Neutrophil (primary cell): Measurements from ENCODE around the gene ZNF577.

Experiments
- H3K27ac ChIP-seq: fragments of 200-600 bp; sonication (generic); 2 replicates; pipeline ENCODE4 v1.5.1; 2016; ENCODE audit warnings: mild to moderate bottlenecking, moderate library complexity
- H3K27me3 ChIP-seq: fragments of 200-600 bp; sonication (generic); 2 replicates; pipeline ENCODE4 v1.6.0; 2016; ENCODE audit warnings: mild to moderate bottlenecking
- H3K36me3 ChIP-seq: fragments of 200-600 bp; sonication (generic); 2 replicates; pipeline ENCODE4 v1.5.1; 2017
- H3K4me1 ChIP-seq, 2 experiments: fragments of 200-600 bp in 1 of 2; sonication (generic) in 1 of 2; 1 replicate in 1 of 2; 2 replicates in 1 of 2; pipeline versions ENCODE4 v1.5.1 to v1.6.1; 2013 to 2016; ENCODE audit warnings: low read depth in 1 of 2, low read length in 1 of 2, mild to moderate bottlenecking in 1 of 2, moderate library complexity in 1 of 2; ENCODE audit not compliant: control insufficient read depth in 1 of 2, insufficient read depth in 1 of 2
- H3K4me3 ChIP-seq, 2 experiments: fragments of 200-600 bp in 1 of 2; sonication (generic) in 1 of 2; 1 replicate in 1 of 2; 2 replicates in 1 of 2; pipeline ENCODE4 v1.5.1; 2013 to 2016; ENCODE audit warnings: low read depth in 1 of 2, low read length in 1 of 2, mild to moderate bottlenecking in 1 of 2, moderate library complexity in 1 of 2
- H3K9me3 ChIP-seq: fragments of 200-600 bp; sonication (generic); 2 replicates; pipeline ENCODE4 v1.5.1; 2016
- TF ChIP-seq, protein P1 (sequence below): fragments of 200-600 bp; sonication (generic); IDR thresholded peaks from 2 replicates; pipeline ENCODE4 v1.5.1; 2016; ENCODE audit warnings: antibody characterized with exemption

Gene ZNF577

DNA sequence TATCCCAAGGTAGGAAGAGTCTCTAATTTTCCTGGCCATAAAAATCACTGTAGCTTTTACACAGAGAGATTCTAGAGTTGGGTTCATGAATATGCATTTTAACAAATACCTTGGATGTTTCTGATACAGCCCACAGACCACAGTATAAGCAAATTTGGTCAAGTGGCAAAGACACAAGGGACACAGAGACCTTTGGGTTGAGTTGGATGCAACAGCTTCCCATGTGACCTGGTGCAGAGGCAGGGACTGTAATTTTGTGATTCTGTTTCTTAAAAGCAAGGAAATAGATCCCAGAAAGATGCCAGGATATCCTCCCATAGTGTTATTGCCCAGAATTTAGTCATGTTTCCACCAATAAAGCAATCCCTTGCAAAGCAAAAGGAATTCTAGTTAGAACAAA lies 65.8 kb downstream of the ZNF577 start:
- H3K4me1 ChIP-seq: peaks cover 0 to 3% of the 10 kb centered on the region in 2 experiments
- no peak overlapping the region for H3K27ac ChIP-seq
- no peak overlapping the region for H3K4me3 ChIP-seq
- TF ChIP-seq, protein P1, sequence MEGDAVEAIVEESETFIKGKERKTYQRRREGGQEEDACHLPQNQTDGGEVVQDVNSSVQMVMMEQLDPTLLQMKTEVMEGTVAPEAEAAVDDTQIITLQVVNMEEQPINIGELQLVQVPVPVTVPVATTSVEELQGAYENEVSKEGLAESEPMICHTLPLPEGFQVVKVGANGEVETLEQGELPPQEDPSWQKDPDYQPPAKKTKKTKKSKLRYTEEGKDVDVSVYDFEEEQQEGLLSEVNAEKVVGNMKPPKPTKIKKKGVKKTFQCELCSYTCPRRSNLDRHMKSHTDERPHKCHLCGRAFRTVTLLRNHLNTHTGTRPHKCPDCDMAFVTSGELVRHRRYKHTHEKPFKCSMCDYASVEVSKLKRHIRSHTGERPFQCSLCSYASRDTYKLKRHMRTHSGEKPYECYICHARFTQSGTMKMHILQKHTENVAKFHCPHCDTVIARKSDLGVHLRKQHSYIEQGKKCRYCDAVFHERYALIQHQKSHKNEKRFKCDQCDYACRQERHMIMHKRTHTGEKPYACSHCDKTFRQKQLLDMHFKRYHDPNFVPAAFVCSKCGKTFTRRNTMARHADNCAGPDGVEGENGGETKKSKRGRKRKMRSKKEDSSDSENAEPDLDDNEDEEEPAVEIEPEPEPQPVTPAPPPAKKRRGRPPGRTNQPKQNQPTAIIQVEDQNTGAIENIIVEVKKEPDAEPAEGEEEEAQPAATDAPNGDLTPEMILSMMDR: no peak
- no peaks in the 10 kb centered on the region for H3K36me3 ChIP-seq
- no peaks in the 10 kb centered on the region for H3K27me3 ChIP-seq
- H3K9me3 ChIP-seq: peaks cover 5% of the 10 kb centered on the region

DNA sequence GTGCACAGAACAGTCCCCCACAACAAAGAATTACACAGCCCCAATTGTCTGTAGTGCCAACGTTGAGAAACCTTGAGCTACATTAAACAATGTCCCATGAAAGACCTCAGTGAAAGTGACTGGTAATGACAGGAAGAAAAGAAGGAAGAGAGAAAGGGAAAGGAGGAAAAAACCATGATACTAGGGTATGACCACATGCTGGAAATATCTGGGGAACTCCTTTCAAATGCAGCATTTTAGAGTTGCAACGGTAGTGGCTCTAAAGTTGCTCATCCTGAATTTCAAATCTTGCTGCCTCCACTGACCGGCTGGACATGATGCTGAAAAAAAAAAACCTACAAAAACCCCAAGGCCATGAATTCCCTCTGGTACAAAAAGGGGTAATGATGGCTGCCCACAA lies 66.3 kb downstream of the ZNF577 start:
- Histone ChIP-seq H3K36me3 (no peaks in the 10 kb centered on the region), H3K9me3 (peaks cover 5% of the 10 kb centered on the region), H3K27ac (no peak overlapping the region), H3K4me3 (no peak overlapping the region), H3K4me1 (peaks cover 0 to 3% of the 10 kb centered on the region in 2 experiments), H3K27me3 (no peaks in the 10 kb centered on the region)
- TF ChIP-seq, protein P1: no peak
